ENCODE data around the gene TKTL1. TPM values are rescaled to one million over a fixed set of nuclear protein-coding genes. Genes with fewer than 3 reads are reported as not detected.

The TKTL1 gene
- total and polyA plus RNA-seq, 2 experiments from 2014 or later: not detected

GRCh38 chrX:154348646-154349358 is 53.2 kb downstream of the TKTL1 start:
- TF ChIP-seq EZH2phosphoT487 (IDR thresholded peaks at IDR 0.05; ENCODE audit: insufficient read depth, low read depth) (no peak), EZH2 (IDR thresholded peaks at IDR 0.05; ENCODE audit: insufficient read depth, poor library complexity, severe bottlenecking) (no peak)
- no peak overlapping the region for H3K4me3 ChIP-seq
- no peaks in the 10 kb centered on the region for H3K27me3 ChIP-seq (replicated peaks; ENCODE audit: insufficient read depth)
- peaks cover 19% of the 10 kb centered on the region for H3F3A ChIP-seq (ENCODE audit: insufficient read depth)
- H3K27ac ChIP-seq: peak overlapping the region; percentile 30; the same call in 1 of the 2 replicates
- H3K36me3 ChIP-seq (ENCODE audit: low read depth): peaks cover 16% of the 10 kb centered on the region; the same call in 1 of the 2 replicates
- H3K79me2 ChIP-seq (ENCODE audit: insufficient read depth): no peaks in the 10 kb centered on the region
- no peak overlapping the region for H2AFZ ChIP-seq
- no peaks in the 10 kb centered on the region for H4K20me1 ChIP-seq (ENCODE audit: insufficient read depth)
- in situ Hi-C loops (cut with MboI): no loop called here
- no peak overlapping the region for H3K9ac ChIP-seq
- H3K9me2 ChIP-seq (ENCODE audit: insufficient read depth): no peaks in the 10 kb centered on the region
- no peak for DNase-seq
- H3K9me3 ChIP-seq (ENCODE audit: low read depth): no peaks in the 10 kb centered on the region
- no peak overlapping the region for H3K4me2 ChIP-seq (ENCODE audit: unreplicated experiment)
- WGBS, 2 experiments (ENCODE audit: low coverage in 1 of 2, low lambda C conversion rate in 2 of 2, missing lambda C conversion rate in 2 of 2): 89 to 96% methylated on average over 7 to 19 of the region's 24 CpGs
- H3K4me1 ChIP-seq (ENCODE audit: insufficient read depth): no peaks in the 10 kb centered on the region

DNA sequence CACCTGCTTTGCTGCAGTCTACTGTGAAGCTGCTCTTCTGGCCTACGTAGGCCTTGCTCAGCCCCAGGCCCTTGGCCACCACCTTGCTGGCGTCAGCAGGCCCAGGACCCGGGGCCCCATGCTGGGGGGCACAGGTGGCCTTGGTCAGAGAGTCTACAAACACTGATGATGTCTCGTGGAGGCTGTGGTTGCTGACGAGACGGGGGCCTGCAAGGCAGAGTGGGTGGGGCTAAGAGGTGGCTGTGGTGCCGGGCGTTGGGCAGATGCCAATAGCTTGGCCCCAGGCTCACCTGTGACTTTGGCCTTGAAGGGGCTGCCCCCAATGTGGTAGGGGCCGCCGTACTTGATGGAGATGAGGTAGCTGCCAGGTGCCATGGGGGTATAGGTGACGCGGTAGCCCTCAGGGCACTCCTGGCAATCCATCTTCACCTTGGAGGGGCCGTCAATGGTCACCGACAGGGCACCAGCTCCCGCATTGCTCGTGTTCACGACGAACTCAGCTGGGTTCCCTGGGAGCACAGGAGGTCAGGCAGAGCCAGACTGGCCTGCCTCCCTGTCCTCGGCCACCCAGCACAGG is 53.9 kb downstream of the TKTL1 start:
- no peak overlapping the region for H3K4me3 ChIP-seq
- no peaks in the 10 kb centered on the region for H3K79me2 ChIP-seq (ENCODE audit: insufficient read depth)
- no peak overlapping the region for H2AFZ ChIP-seq
- TF ChIP-seq EZH2 (IDR thresholded peaks at IDR 0.05; ENCODE audit: insufficient read depth, poor library complexity, severe bottlenecking) (no peak), EZH2phosphoT487 (IDR thresholded peaks at IDR 0.05; ENCODE audit: insufficient read depth, low read depth) (no peak)
- no peaks in the 10 kb centered on the region for H3K27me3 ChIP-seq (replicated peaks; ENCODE audit: insufficient read depth)
- WGBS, 2 experiments (ENCODE audit: low coverage in 1 of 2, low lambda C conversion rate in 2 of 2, missing lambda C conversion rate in 2 of 2): 50 to 75% methylated on average over 7 to 15 of the region's 19 CpGs
- peak; percentile 1 for DNase-seq
- H3K9me2 ChIP-seq (ENCODE audit: insufficient read depth): no peaks in the 10 kb centered on the region
- in situ Hi-C loops (cut with MboI): no loop called here
- no peaks in the 10 kb centered on the region for H4K20me1 ChIP-seq (ENCODE audit: insufficient read depth)
- no peak overlapping the region for H3K4me2 ChIP-seq (ENCODE audit: unreplicated experiment)
- peaks cover 19% of the 10 kb centered on the region for H3F3A ChIP-seq (ENCODE audit: insufficient read depth)
- H3K36me3 ChIP-seq (ENCODE audit: low read depth): peaks cover 16% of the 10 kb centered on the region; the same call in 1 of the 2 replicates
- H3K27ac ChIP-seq: peak overlapping the region; percentile 30; the same call in 1 of the 2 replicates
- no peaks in the 10 kb centered on the region for H3K9me3 ChIP-seq (ENCODE audit: low read depth)
- H3K4me1 ChIP-seq (ENCODE audit: insufficient read depth): no peaks in the 10 kb centered on the region
- H3K9ac ChIP-seq: no peak overlapping the region

GRCh38 chrX:154349979-154350378 is 54.4 kb downstream of the TKTL1 start:
- TF ChIP-seq EZH2phosphoT487 (IDR thresholded peaks at IDR 0.05; ENCODE audit: insufficient read depth, low read depth): no peak
- TF ChIP-seq EZH2 (IDR thresholded peaks at IDR 0.05; ENCODE audit: insufficient read depth, poor library complexity, severe bottlenecking): no peak
- H3K4me1 ChIP-seq (ENCODE audit: insufficient read depth): no peaks in the 10 kb centered on the region
- no peak overlapping the region for H3K4me2 ChIP-seq (ENCODE audit: unreplicated experiment)
- H3K9ac ChIP-seq: no peak overlapping the region
- H3K4me3 ChIP-seq: no peak overlapping the region
- H3K9me3 ChIP-seq (ENCODE audit: low read depth): no peaks in the 10 kb centered on the region
- H3K79me2 ChIP-seq (ENCODE audit: insufficient read depth): no peaks in the 10 kb centered on the region
- in situ Hi-C loops (cut with MboI): no loop called here
- H3K27me3 ChIP-seq (replicated peaks; ENCODE audit: insufficient read depth): no peaks in the 10 kb centered on the region
- no peaks in the 10 kb centered on the region for H4K20me1 ChIP-seq (ENCODE audit: insufficient read depth)
- peak; percentile 0 for DNase-seq
- no peak overlapping the region for H2AFZ ChIP-seq
- H3K9me2 ChIP-seq (ENCODE audit: insufficient read depth): no peaks in the 10 kb centered on the region
- 83 to 85% methylated on average over 14 to 15 of the region's 15 CpGs for WGBS, 2 experiments (ENCODE audit: low coverage in 1 of 2, low lambda C conversion rate in 2 of 2, missing lambda C conversion rate in 2 of 2)
- H3K27ac ChIP-seq: no peak overlapping the region
- H3F3A ChIP-seq (ENCODE audit: insufficient read depth): peaks cover 19% of the 10 kb centered on the region
- peaks cover 16% of the 10 kb centered on the region; the same call in 1 of the 2 replicates for H3K36me3 ChIP-seq (ENCODE audit: low read depth)

GRCh38 chrX:154350429-154351182 is 55.0 kb downstream of the TKTL1 start:
- H3F3A ChIP-seq (ENCODE audit: insufficient read depth): peaks cover 19% of the 10 kb centered on the region
- H3K27me3 ChIP-seq (replicated peaks; ENCODE audit: insufficient read depth): no peaks in the 10 kb centered on the region
- no peak overlapping the region for H3K9ac ChIP-seq
- peaks cover 4% of the 10 kb centered on the region; the same call in 1 of the 2 replicates for H3K79me2 ChIP-seq (ENCODE audit: insufficient read depth)
- DNase-seq: peak; percentile 25
- no peaks in the 10 kb centered on the region for H3K9me2 ChIP-seq (ENCODE audit: insufficient read depth)
- H3K27ac ChIP-seq: no peak overlapping the region; the same call in 1 of the 2 replicates
- H3K4me2 ChIP-seq (ENCODE audit: unreplicated experiment): no peak overlapping the region
- H3K9me3 ChIP-seq (ENCODE audit: low read depth): no peaks in the 10 kb centered on the region
- H3K4me1 ChIP-seq (ENCODE audit: insufficient read depth): no peaks in the 10 kb centered on the region
- H3K4me3 ChIP-seq: no peak overlapping the region
- in situ Hi-C loops (cut with MboI): no loop called here
- H3K36me3 ChIP-seq (ENCODE audit: low read depth): peaks cover 16% of the 10 kb centered on the region; the same call in 1 of the 2 replicates
- no peaks in the 10 kb centered on the region for H4K20me1 ChIP-seq (ENCODE audit: insufficient read depth)
- no peak for TF ChIP-seq EZH2phosphoT487 (IDR thresholded peaks at IDR 0.05; ENCODE audit: insufficient read depth, low read depth)
- H2AFZ ChIP-seq: no peak overlapping the region
- WGBS, 2 experiments (ENCODE audit: low coverage in 1 of 2, low lambda C conversion rate in 2 of 2, missing lambda C conversion rate in 2 of 2): 80 to 93% methylated on average over 12 to 13 of the region's 19 CpGs
